ENCODE data around the gene TAGLN. TPM values are rescaled to one million over a fixed set of nuclear protein-coding genes. Genes with fewer than 3 reads are reported as not detected.
A peak's percentile ranks its signal among the peaks of the same experiment; 100 is the strongest.

The TAGLN gene
- total and polyA plus RNA-seq, 4 donors: 4,857 to 13,815 (median 11,407) TPM

DNA sequence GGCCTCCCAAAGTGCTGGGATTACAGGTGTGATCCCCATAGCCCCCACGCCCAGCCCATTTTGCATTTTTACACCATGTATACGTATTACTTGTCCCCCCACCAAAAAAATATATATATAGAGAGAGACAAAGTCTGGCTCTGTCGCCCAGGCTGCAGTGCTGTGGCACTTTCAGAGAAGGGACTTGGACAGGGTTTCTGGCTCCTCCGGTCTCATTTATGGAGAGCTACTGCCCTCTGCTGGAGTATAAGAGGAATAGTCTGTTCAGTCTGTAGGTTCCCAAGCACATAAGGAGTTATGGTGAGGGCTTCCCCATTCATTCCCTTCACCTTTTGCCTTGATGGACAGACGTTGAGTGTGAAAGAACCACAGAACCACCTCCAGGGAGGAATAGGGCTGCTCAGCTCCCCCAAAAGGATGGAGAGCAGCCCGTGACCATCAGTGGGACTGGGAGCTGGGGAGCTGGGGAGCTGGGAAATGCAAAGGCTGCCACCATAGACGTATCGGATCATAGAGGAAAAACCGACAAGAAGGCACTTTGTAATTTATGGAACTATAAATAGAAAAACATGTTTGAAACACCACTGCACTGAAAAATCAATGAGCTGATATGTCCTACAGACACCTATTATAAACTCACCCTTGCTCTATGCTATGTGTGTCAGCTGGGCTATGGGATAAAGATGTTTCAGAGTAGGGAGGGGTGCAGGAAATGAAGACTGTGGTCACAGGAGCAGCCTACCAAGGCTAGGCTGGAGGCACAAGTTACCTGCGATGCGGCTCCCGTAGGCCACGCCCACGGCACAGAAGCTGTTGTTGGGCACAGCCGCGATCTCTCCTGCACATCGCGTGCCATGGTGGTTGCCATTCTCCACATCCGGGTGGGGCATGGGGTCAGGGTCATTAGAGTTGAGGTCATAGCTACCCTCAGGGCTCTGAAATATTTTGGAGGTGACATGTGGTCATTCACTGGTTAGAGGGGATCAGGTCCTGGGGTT lies 27.5 kb downstream of the TAGLN start:
- H3K36me3 ChIP-seq (ENCODE audit: control insufficient read depth in 1 of 2, insufficient read depth in 2 of 2, low read length in 1 of 2): peaks cover 0 to 5% of the 10 kb centered on the region in 2 donors
- WGBS, 2 donors: 52 to 60% methylated on average over 19 of the region's 19 CpGs
- peak; percentile 57 to 76 for DNase-seq

DNA sequence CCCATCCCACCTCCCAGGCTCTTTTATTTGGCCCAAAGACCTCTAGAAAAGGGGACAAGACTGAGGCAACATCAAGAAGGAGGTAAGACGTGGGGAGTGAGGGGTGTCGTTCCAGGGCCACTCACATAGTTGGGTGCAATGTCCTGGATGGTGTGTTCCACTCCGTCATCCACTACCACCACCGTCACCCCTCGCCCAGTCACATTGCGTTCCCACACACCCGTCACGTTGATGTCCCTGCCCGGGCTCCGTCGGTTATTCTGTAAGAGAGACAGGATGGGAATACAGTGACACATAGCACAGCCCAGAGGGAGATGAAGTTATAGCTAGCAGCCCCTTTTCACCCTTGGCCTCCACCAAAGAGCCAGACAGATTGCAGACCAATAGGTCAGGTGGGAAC lies 28.9 kb downstream of the TAGLN start:
- H3K27me3 ChIP-seq (ENCODE audit: control insufficient read depth in 1 of 2, insufficient read depth in 2 of 2, low read length in 1 of 2): no peaks in the 10 kb centered on the region
- WGBS, 2 donors: 89% methylated on average over 11 of the region's 11 CpGs
- H3K9me3 ChIP-seq (ENCODE audit: control insufficient read depth, low read length): no peaks in the 10 kb centered on the region
- DNase-seq (peak in 1 of 2 donors; percentile 54), ATAC-seq (ENCODE audit: low FRiP score) (no peak)
- peaks cover 0 to 5% of the 10 kb centered on the region in 2 donors for H3K36me3 ChIP-seq (ENCODE audit: control insufficient read depth in 1 of 2, insufficient read depth in 2 of 2, low read length in 1 of 2)
- H3K4me3 ChIP-seq (ENCODE audit: low read length in 2 of 2): no peak overlapping the region
- intact Hi-C loops (cut with DNase I): loop anchor here (2.0 to 5.0 kb wide), 3 partner anchors 46 to 121 kb away; no protein-coding TSS in a partner anchor
- no peaks in the 10 kb centered on the region for H3K4me1 ChIP-seq (ENCODE audit: control insufficient read depth in 1 of 2, insufficient read depth in 2 of 2, low read length in 2 of 2)
- H3K27ac ChIP-seq (ENCODE audit: low read depth in 1 of 2, low read length in 2 of 2): no peak overlapping the region

More for the DNA sequence above, 27.5 kb downstream of the TAGLN start:
- Histone ChIP-seq H3K27ac (ENCODE audit: low read depth in 1 of 2, low read length in 2 of 2) (no peak overlapping the region), H3K9me3 (ENCODE audit: control insufficient read depth, low read length) (no peaks in the 10 kb centered on the region), H3K4me1 (ENCODE audit: control insufficient read depth in 1 of 2, insufficient read depth in 2 of 2, low read length in 2 of 2) (no peaks in the 10 kb centered on the region), H3K27me3 (ENCODE audit: control insufficient read depth in 1 of 2, insufficient read depth in 2 of 2, low read length in 1 of 2) (no peaks in the 10 kb centered on the region), H3K4me3 (ENCODE audit: low read length in 2 of 2) (no peak overlapping the region)
- intact Hi-C loops (cut with DNase I): loop anchor here (2.0 to 5.0 kb wide), 3 partner anchors 44 to 122 kb away; no protein-coding TSS in a partner anchor
- peak; percentile 88 for ATAC-seq (ENCODE audit: low FRiP score)

DNA sequence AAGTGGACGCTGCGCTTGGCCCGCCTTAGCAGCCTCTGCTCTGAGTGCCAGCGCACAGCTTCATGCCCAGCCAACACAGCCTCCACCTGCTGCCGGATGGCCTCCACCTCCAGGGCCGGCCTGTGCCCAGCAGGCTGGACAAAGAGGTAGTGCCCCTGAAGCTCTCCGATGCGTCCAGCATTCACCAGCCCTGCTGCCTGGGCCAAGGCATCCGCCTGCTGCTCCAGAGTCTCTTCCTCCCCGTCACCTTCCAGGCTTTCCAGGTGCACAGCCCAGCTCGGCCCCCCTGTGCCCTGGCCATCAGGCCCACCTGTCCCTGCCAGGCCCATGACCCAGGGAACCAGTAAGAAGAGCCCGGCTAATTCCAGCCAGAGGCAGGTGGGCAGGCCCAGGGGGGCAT lies 30.2 kb downstream of the TAGLN start:
- DNase-seq (peak in 1 of 2 donors; percentile 68), ATAC-seq (ENCODE audit: low FRiP score) (no peak)
- Histone ChIP-seq H3K4me3 (ENCODE audit: low read length in 2 of 2) (no peak overlapping the region), H3K36me3 (ENCODE audit: control insufficient read depth in 1 of 2, insufficient read depth in 2 of 2, low read length in 1 of 2) (peaks cover 0 to 5% of the 10 kb centered on the region in 2 donors), H3K27ac (ENCODE audit: low read depth in 1 of 2, low read length in 2 of 2) (no peak overlapping the region), H3K9me3 (ENCODE audit: control insufficient read depth, low read length) (no peaks in the 10 kb centered on the region), H3K27me3 (ENCODE audit: control insufficient read depth in 1 of 2, insufficient read depth in 2 of 2, low read length in 1 of 2) (no peaks in the 10 kb centered on the region), H3K4me1 (ENCODE audit: control insufficient read depth in 1 of 2, insufficient read depth in 2 of 2, low read length in 2 of 2) (peaks cover 0 to 4% of the 10 kb centered on the region in 2 donors)
- 89 to 93% methylated on average over 12 of the region's 12 CpGs for WGBS, 2 donors
- intact Hi-C loops (cut with DNase I): loop anchor here (2.0 to 5.0 kb wide), 3 partner anchors 47 to 122 kb away; no protein-coding TSS in a partner anchor

DNA sequence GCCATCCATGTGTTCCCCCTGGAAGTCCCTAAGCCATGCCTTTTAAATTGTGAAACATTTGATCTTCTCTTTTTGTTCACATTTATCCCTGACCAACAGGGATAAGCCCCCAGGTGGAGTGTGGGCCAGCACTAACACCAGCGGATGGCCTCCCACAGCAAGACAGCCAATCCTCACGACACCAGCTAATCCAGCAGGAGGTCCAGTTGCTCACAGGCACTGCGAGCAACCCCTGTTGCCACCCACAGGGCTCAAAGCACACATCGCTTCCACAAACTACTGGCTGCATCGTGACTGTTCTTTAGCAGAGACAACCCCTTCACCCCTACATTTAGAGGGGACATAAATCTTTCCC lies 30.7 kb downstream of the TAGLN start:
- H3K4me1 ChIP-seq (ENCODE audit: control insufficient read depth in 1 of 2, insufficient read depth in 2 of 2, low read length in 2 of 2): peaks cover 0 to 4% of the 10 kb centered on the region in 2 donors
- H3K27ac ChIP-seq (ENCODE audit: low read depth in 1 of 2, low read length in 2 of 2): no peak overlapping the region

DNA sequence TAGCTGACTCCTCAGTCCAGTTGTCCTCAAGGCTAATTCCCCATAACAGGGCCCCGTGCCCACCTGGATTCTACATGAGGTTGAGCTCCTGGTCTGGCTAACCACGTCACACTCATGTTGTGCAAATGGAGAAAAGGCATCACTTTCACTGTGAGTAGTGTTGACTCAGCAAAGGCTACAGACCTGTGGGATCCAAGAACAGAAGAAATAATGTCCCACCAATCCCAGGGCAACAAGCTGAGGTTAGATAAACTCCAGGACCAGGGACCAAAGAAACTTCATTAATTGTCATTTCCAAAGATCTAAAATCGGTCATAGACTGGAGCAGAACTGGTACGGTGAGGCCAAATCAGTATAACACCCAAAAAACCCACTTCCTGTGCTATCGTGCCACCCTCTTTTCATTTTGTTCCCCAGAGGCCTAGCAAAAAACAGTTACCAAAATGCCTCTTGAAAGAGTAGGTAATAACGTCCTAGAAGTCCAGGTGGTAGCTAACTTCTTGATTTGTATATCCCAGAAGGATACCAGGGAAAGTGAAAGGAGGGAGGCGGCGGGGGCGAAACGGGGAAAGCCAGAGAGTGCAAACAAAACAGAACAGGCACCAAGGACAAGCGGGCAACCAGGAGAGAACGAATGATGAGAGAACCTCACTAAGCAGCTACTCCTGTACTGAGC lies 31.3 kb downstream of the TAGLN start:
- ATAC-seq (ENCODE audit: low FRiP score): no peak
- no peak overlapping the region for H3K4me3 ChIP-seq (ENCODE audit: low read length in 2 of 2)
- peaks cover 0 to 4% of the 10 kb centered on the region in 2 donors for H3K4me1 ChIP-seq (ENCODE audit: control insufficient read depth in 1 of 2, insufficient read depth in 2 of 2, low read length in 2 of 2)
- no peaks in the 10 kb centered on the region for H3K27me3 ChIP-seq (ENCODE audit: control insufficient read depth in 1 of 2, insufficient read depth in 2 of 2, low read length in 1 of 2)
- intact Hi-C loops (cut with DNase I): loop anchor here (5.0 to 10.0 kb wide), 5 partner anchors 86 to 443 kb away; partner anchors contain the start of genes BACE1 (in 1 of the 2), CEP164 (in 1 of the 2), PAFAH1B2 (in 1 of the 2) and ZPR1 (in 1 of the 2)
- WGBS, 2 donors: 69 to 72% methylated on average over 12 of the region's 12 CpGs
- H3K27ac ChIP-seq (ENCODE audit: low read depth in 1 of 2, low read length in 2 of 2): no peak overlapping the region
- peaks cover 0 to 5% of the 10 kb centered on the region in 2 donors for H3K36me3 ChIP-seq (ENCODE audit: control insufficient read depth in 1 of 2, insufficient read depth in 2 of 2, low read length in 1 of 2)
- peak in 1 of 2 donors; percentile 51 for DNase-seq
- no peaks in the 10 kb centered on the region for H3K9me3 ChIP-seq (ENCODE audit: control insufficient read depth, low read length)

More for the DNA sequence above, 30.7 kb downstream of the TAGLN start:
- 82 to 84% methylated on average over 5 of the region's 5 CpGs for WGBS, 2 donors
- ATAC-seq (ENCODE audit: low FRiP score) (no peak), DNase-seq (peak in 1 of 2 donors; percentile 36)
- Histone ChIP-seq H3K9me3 (ENCODE audit: control insufficient read depth, low read length) (no peaks in the 10 kb centered on the region), H3K36me3 (ENCODE audit: control insufficient read depth in 1 of 2, insufficient read depth in 2 of 2, low read length in 1 of 2) (peaks cover 0 to 5% of the 10 kb centered on the region in 2 donors), H3K4me3 (ENCODE audit: low read length in 2 of 2) (no peak overlapping the region), H3K27me3 (ENCODE audit: control insufficient read depth in 1 of 2, insufficient read depth in 2 of 2, low read length in 1 of 2) (no peaks in the 10 kb centered on the region)
- intact Hi-C loops (cut with DNase I): loop anchor here (2.0 to 10.0 kb wide), 8 partner anchors 48 to 443 kb away; partner anchors contain the start of genes BACE1 (in 1 of the 2), CEP164 (in 1 of the 2), PAFAH1B2 (in 1 of the 2) and ZPR1 (in 1 of the 2)

DNA sequence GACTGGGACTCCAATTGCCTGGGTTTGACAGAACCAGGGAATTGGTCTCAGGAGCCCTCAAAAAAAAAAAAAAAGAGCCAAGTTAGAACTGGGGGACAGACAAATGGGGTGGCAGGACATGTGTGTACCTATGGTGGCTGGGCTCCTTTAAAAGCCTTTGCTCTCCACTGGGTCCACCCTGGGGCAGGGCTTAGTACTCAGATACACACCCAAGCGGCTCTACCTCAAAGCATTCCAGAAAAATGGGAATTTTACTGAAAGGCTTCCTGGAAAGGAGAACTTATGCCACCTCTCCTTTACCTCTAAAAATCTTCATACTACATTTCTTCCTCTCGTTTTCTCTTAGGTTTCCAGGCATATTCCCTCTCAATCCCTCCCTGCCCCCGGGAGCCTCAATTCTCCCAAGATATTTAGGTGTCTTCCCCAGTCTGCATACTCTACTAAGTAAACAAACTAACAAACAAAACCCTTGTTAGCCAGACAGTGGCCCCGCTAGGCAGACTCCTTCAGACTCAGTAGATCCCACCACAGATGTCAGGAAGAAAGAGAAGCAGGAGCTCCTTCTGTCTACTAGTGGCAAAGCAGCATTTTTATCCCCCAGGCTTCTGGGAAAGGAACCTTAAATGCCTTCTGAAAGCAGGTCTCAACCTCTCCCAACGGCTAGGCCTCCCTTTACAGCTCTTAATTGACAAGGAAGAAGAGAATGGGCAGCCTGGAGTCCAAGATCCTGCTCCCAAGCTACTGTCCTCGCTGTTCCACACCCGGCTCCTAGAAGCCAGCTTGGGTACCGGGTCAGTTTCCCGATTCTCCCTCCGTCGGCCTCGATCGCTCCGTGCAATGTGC lies 32.0 kb downstream of the TAGLN start:
- peak overlapping the region in 1 of 2 donors; percentile 74 for H3K27ac ChIP-seq (ENCODE audit: low read depth in 1 of 2, low read length in 2 of 2)
- peaks cover 0 to 4% of the 10 kb centered on the region in 2 donors for H3K4me1 ChIP-seq (ENCODE audit: control insufficient read depth in 1 of 2, insufficient read depth in 2 of 2, low read length in 2 of 2)
- intact Hi-C loops (cut with DNase I): loop anchor here (5.0 to 10.0 kb wide), 5 partner anchors 86 to 444 kb away; partner anchors contain the start of genes BACE1 (in 1 of the 2), CEP164 (in 1 of the 2), PAFAH1B2 (in 1 of the 2) and ZPR1 (in 1 of the 2)
- H3K36me3 ChIP-seq (ENCODE audit: control insufficient read depth in 1 of 2, insufficient read depth in 2 of 2, low read length in 1 of 2): peaks cover 0 to 5% of the 10 kb centered on the region in 2 donors
- H3K4me3 ChIP-seq (ENCODE audit: low read length in 2 of 2): peak overlapping the region; percentile 87 to 89
- no peaks in the 10 kb centered on the region for H3K9me3 ChIP-seq (ENCODE audit: control insufficient read depth, low read length)
- DNase-seq: peak in 1 of 2 donors; percentile 30
- ATAC-seq (ENCODE audit: low FRiP score): no peak
- WGBS, 2 donors: 5 to 6% methylated on average over 14 of the region's 14 CpGs
- no peaks in the 10 kb centered on the region for H3K27me3 ChIP-seq (ENCODE audit: control insufficient read depth in 1 of 2, insufficient read depth in 2 of 2, low read length in 1 of 2)

DNA sequence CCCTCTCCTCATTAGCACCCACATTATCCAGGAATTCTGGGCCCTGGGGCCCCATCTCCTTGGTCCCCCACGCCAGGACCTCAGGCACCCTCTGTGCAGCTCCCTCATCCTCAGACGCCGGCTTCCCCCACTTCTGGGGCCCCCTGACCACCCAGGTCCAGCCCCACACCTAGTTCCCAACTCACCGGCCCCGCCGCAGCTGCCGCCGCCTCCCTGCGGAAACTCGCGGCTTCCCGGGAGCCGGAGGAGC lies 32.6 kb downstream of the TAGLN start, which contains the start of gene PCSK7:
TSS of gene PCSK7 (minus strand) at position 232 of the 250 bp plus-strand sequence. CDS start 2,229 bp downstream, outside the sequence.
- Histone ChIP-seq H3K27ac (ENCODE audit: low read depth in 1 of 2, low read length in 2 of 2) (peak within 1 kb of the TSS; percentile 74 to 78), H3K27me3 (ENCODE audit: control insufficient read depth in 1 of 2, insufficient read depth in 2 of 2, low read length in 1 of 2) (no peaks in the 10 kb centered on the region), H3K36me3 (ENCODE audit: control insufficient read depth in 1 of 2, insufficient read depth in 2 of 2, low read length in 1 of 2) (peaks cover 0 to 5% of the 10 kb centered on the region in 2 donors), H3K4me1 (ENCODE audit: control insufficient read depth in 1 of 2, insufficient read depth in 2 of 2, low read length in 2 of 2) (peaks cover 0 to 4% of the 10 kb centered on the region in 2 donors), H3K4me3 (ENCODE audit: low read length in 2 of 2) (peak within 1 kb of the TSS; percentile 89 to 91), H3K9me3 (ENCODE audit: control insufficient read depth, low read length) (no peaks in the 10 kb centered on the region)
- no peak for ATAC-seq (ENCODE audit: low FRiP score)
- peak in 1 of 2 donors; percentile 85 for DNase-seq
- WGBS, 2 donors: 0% methylated on average over 13 of the region's 13 CpGs
- intact Hi-C loops (cut with DNase I): loop anchor here (5.0 to 10.0 kb wide), 5 partner anchors 86 to 444 kb away; partner anchors contain the start of genes BACE1 (in 1 of the 2), CEP164 (in 1 of the 2), PAFAH1B2 (in 1 of the 2) and ZPR1 (in 1 of the 2)
